ENCODE measurements around the gene ELP4. TPM values are rescaled to one million over a fixed set of nuclear protein-coding genes. Genes with fewer than 3 reads are reported as not detected.

ELP4 gene
- total and polyA plus RNA-seq, 3 donors from 2014 or later: 28.0 to 29.7 (median 29.1) TPM

DNA sequence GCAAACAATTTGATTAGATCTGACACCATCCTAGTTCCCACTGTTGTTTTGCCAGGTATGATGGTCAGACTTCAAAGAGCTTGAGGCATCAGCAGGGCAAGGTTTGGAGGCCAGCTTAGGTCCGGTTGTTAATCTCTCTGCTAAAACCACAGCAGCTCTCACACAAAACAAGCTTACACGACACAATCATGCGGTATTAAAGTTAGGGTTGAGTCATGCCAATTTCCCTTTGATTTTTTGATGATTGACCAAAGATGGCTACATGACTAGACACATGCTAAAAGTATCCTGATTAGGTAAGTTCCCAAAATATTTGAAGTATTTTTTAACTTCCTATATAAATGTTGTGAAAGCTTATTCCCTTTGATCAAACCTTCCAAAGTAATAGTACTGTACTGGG, 145.9 kb downstream of the ELP4 start:
- 92 to 95% methylated on average over 3 of the region's 3 CpGs for WGBS, 2 donors
- H3K27ac ChIP-seq: no peak overlapping the region
- no peaks in the 10 kb centered on the region for H3K36me3 ChIP-seq (ENCODE audit: low read depth, missing control alignments)
- DNase-seq: no peak
- H3K4me1 ChIP-seq: no peaks in the 10 kb centered on the region
- no peak overlapping the region for H3K4me3 ChIP-seq
- TF ChIP-seq POLR2A (IDR thresholded peaks at IDR 0.05): no peak
- TF ChIP-seq, protein P1, sequence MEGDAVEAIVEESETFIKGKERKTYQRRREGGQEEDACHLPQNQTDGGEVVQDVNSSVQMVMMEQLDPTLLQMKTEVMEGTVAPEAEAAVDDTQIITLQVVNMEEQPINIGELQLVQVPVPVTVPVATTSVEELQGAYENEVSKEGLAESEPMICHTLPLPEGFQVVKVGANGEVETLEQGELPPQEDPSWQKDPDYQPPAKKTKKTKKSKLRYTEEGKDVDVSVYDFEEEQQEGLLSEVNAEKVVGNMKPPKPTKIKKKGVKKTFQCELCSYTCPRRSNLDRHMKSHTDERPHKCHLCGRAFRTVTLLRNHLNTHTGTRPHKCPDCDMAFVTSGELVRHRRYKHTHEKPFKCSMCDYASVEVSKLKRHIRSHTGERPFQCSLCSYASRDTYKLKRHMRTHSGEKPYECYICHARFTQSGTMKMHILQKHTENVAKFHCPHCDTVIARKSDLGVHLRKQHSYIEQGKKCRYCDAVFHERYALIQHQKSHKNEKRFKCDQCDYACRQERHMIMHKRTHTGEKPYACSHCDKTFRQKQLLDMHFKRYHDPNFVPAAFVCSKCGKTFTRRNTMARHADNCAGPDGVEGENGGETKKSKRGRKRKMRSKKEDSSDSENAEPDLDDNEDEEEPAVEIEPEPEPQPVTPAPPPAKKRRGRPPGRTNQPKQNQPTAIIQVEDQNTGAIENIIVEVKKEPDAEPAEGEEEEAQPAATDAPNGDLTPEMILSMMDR (IDR thresholded peaks at IDR 0.05): no peak
- intact Hi-C loops (cut with DNase I; ENCODE audit: low total_unique reads): no loop called here
- H3K9me3 ChIP-seq: no peaks in the 10 kb centered on the region
- H3K27me3 ChIP-seq: no peaks in the 10 kb centered on the region

DNA sequence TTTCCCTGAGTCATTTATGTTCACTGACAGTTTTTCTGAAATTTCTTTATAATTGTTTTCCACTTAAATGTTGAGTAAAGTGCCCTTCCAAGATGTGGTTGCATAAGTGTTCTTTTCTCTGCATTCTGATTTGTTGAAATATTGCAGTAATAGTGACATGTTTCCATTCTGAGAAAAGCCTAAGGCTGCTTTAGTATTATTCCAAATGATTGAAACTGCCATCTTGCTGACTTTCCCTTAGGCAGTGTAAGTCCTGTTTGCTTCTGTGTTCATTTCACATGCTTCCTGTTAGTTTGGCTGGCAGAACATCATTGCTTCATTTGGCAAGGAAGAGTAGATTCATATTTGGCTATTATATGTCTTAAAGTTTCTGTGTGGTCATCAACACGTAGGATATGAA, 146.5 kb downstream of the ELP4 start:
- Histone ChIP-seq H3K36me3 (ENCODE audit: low read depth, missing control alignments) (no peaks in the 10 kb centered on the region), H3K9me3 (no peaks in the 10 kb centered on the region), H3K27ac (no peak overlapping the region), H3K4me1 (no peaks in the 10 kb centered on the region), H3K4me3 (no peak overlapping the region), H3K27me3 (no peaks in the 10 kb centered on the region)
- no peak for TF ChIP-seq POLR2A (IDR thresholded peaks at IDR 0.05)
- TF ChIP-seq, protein P1 (IDR thresholded peaks at IDR 0.05): no peak
- 86% methylated on average over 1 of the region's 1 CpG for WGBS, 2 donors
- intact Hi-C loops (cut with DNase I; ENCODE audit: low total_unique reads): no loop called here
- DNase-seq: no peak

DNA sequence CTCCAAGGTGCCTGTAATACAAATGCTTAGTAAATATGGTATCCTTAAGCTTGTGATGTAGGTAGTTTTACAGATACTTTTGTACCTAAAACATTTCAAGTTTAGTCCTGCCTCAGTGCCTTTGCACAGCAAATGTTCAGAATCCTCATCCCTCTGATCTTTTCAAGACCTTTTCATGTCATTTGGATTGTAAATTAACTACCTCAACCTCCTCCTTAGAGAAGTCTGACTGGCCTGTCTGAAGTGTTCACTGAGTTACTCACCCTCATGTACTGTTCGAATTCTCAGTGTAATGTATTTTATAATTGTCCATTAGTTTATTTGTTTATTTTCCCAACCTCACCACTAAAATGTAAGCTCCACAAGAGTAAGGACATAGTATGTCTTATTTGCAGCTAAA, 147.5 kb downstream of the ELP4 start:
- H3K9me3 ChIP-seq: no peaks in the 10 kb centered on the region
- no peak for DNase-seq
- 92 to 98% methylated on average over 1 of the region's 1 CpG for WGBS, 2 donors
- no peak for TF ChIP-seq POLR2A (IDR thresholded peaks at IDR 0.05)
- TF ChIP-seq, protein P1 (IDR thresholded peaks at IDR 0.05): no peak
- H3K27me3 ChIP-seq: no peaks in the 10 kb centered on the region
- no peaks in the 10 kb centered on the region for H3K36me3 ChIP-seq (ENCODE audit: low read depth, missing control alignments)
- intact Hi-C loops (cut with DNase I; ENCODE audit: low total_unique reads): no loop called here
- no peak overlapping the region for H3K4me3 ChIP-seq
- no peak overlapping the region for H3K27ac ChIP-seq
- no peaks in the 10 kb centered on the region for H3K4me1 ChIP-seq

DNA sequence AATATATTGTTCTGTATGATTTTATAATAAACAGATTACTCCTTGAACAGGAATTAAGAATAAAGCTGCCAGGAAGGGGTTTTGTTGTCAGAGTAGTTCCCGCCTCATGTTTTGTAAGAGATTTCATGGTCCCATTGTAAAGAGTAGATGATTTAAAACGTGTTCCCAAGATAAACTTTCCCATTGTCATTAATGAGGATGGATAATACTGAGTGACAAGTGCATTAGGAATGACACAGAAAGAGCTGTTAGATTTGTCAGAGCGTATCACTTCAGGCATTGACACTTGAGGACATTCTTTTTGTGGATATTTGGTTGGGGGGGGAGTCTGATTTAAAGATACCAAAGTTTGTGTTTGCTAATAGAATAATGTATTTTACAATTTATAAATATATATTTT, 154.6 kb downstream of the ELP4 start:
- H3K27ac ChIP-seq: no peak overlapping the region
- no peaks in the 10 kb centered on the region for H3K36me3 ChIP-seq (ENCODE audit: low read depth, missing control alignments)
- no peaks in the 10 kb centered on the region for H3K4me1 ChIP-seq
- no peak overlapping the region for H3K4me3 ChIP-seq
- intact Hi-C loops (cut with DNase I; ENCODE audit: low total_unique reads): no loop called here
- 76 to 79% methylated on average over 3 of the region's 3 CpGs for WGBS, 2 donors
- no peaks in the 10 kb centered on the region for H3K27me3 ChIP-seq
- no peak for DNase-seq
- H3K9me3 ChIP-seq: no peaks in the 10 kb centered on the region
- no peak for TF ChIP-seq POLR2A (IDR thresholded peaks at IDR 0.05)
- TF ChIP-seq, protein P1 (IDR thresholded peaks at IDR 0.05): no peak

DNA sequence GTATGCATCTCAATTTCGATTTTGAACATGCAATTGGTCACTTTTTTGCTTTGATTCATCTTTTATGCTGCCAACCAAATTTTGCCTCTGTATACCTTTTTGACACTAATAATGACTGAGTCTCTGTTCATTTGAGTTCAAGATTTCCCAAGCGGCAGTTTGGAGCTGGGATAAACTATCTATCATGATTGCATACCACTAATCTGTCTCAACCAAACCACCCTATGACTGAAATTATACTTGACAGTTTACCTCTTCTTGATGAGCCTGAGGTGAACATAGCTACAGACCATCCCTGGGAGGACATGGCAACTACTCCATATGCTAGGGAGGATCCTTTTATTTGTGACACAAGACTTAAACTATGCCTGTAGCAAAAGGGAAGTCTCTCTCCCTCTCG, 155.4 kb downstream of the ELP4 start:
- no peak for DNase-seq
- no peaks in the 10 kb centered on the region for H3K4me1 ChIP-seq
- 93 to 94% methylated on average over 3 of the region's 3 CpGs for WGBS, 2 donors
- intact Hi-C loops (cut with DNase I; ENCODE audit: low total_unique reads): no loop called here
- TF ChIP-seq, protein P1 (IDR thresholded peaks at IDR 0.05): no peak
- no peak for TF ChIP-seq POLR2A (IDR thresholded peaks at IDR 0.05)
- H3K4me3 ChIP-seq: no peak overlapping the region
- H3K27me3 ChIP-seq: no peaks in the 10 kb centered on the region
- H3K9me3 ChIP-seq: no peaks in the 10 kb centered on the region
- no peaks in the 10 kb centered on the region for H3K36me3 ChIP-seq (ENCODE audit: low read depth, missing control alignments)
- no peak overlapping the region for H3K27ac ChIP-seq
